Muscle layer of duodenum (tissue), 2 donors: ENCODE measurements around the gene ZNF609.

Experiments
- H3K27ac ChIP-seq: one replicate; pipeline ENCODE4 v1.7.0; 2013; ENCODE audit warnings: mild to moderate bottlenecking, low read length
- H3K27me3 ChIP-seq: one replicate; pipeline ENCODE4 v1.7.0; 2013; ENCODE audit warnings: low read depth, mild to moderate bottlenecking, control low read depth, low read length
- H3K36me3 ChIP-seq, 2 donors: one replicate each; pipeline ENCODE4 v1.7.0; 2013; ENCODE audit warnings: low read length in 2 of 2, control low read depth in 1 of 2, mild to moderate bottlenecking in 1 of 2; ENCODE audit not compliant: insufficient read depth in 2 of 2, control insufficient read depth in 1 of 2
- H3K4me1 ChIP-seq, 2 donors: one replicate each; pipeline ENCODE4 v1.7.0; 2013; ENCODE audit warnings: low read length in 2 of 2, mild to moderate bottlenecking in 2 of 2, control low read depth in 1 of 2, moderate library complexity in 1 of 2; ENCODE audit not compliant: insufficient read depth in 2 of 2, control insufficient read depth in 1 of 2
- H3K4me3 ChIP-seq, 2 donors: one replicate each; pipeline ENCODE4 v1.7.0; 2013; ENCODE audit warnings: low read length in 2 of 2, low read depth in 1 of 2, mild to moderate bottlenecking in 1 of 2
- H3K9me3 ChIP-seq, 2 donors: one replicate each; pipeline ENCODE4 v1.7.0; 2013; ENCODE audit warnings: low read length in 2 of 2, control low read depth in 1 of 2, mild to moderate bottlenecking in 1 of 2; ENCODE audit not compliant: control insufficient read depth in 1 of 2
- donor health status: healthy.

ZNF609 gene

DNA sequence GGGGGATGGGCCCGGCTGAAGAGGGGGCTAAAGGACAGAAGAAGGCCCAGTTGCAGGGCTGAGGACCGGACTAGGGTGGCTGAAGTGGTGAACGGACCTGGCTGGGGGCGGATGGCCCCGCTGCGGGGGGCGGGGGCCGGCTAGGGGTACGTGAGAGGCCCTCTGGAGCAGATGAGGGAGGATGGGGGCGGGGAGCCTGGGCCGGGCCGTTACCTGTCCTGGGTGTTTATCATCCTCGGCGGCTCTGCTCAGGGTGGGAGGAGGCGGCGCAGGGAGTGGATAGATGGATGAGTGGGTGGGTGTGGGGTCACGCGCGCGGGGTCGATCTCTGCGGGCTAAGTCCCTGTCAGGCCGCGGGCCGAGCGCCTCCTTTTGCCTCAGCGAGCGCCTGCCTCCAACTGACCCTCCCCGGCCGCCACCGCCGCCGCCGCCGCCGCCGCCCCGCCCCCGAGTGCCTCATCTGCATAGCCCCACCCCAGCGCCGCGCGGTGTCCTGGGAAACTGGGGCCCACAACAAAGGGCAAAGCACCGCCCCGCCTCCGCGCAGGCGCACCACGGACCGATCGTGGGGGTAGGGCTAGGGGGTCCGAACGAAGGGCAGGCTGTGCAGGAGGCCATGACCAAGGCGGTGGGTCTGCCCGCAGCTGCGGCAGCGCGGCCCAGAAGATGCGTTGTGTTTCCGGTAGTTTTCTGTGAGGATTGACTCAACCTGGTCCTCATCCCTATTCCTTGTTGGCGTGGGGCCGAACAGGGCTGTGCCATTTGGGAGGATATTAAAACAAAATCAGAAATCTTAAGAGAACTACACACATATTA, 242.6 kb downstream of the ZNF609 start:
- Histone ChIP-seq H3K4me3 (peak overlapping the region; percentile 81 to 84), H3K4me1 (peaks cover 36 to 52% of the 10 kb centered on the region in 2 donors)

GRCh38 chr15:64703632-64703959, 243.2 kb downstream of the ZNF609 start:
- Histone ChIP-seq H3K9me3 (no peaks in the 10 kb centered on the region), H3K27me3 (no peaks in the 10 kb centered on the region), H3K36me3 (no peaks in the 10 kb centered on the region), H3K4me3 (peak overlapping the region; percentile 81 to 82), H3K4me1 (peaks cover 36 to 47% of the 10 kb centered on the region in 2 donors), H3K27ac (peak overlapping the region; percentile 78)

More for the DNA sequence above, 242.6 kb downstream of the ZNF609 start:
- Histone ChIP-seq H3K36me3 (no peaks in the 10 kb centered on the region), H3K9me3 (no peaks in the 10 kb centered on the region), H3K27ac (peak overlapping the region; percentile 80), H3K27me3 (no peaks in the 10 kb centered on the region)

GRCh38 chr15:64705006-64705405, 244.6 kb downstream of the ZNF609 start:
- Histone ChIP-seq H3K9me3 (no peaks in the 10 kb centered on the region), H3K4me3 (no peak overlapping the region), H3K4me1 (peaks cover 23 to 33% of the 10 kb centered on the region in 2 donors), H3K27me3 (no peaks in the 10 kb centered on the region), H3K27ac (no peak overlapping the region), H3K36me3 (no peaks in the 10 kb centered on the region)

DNA sequence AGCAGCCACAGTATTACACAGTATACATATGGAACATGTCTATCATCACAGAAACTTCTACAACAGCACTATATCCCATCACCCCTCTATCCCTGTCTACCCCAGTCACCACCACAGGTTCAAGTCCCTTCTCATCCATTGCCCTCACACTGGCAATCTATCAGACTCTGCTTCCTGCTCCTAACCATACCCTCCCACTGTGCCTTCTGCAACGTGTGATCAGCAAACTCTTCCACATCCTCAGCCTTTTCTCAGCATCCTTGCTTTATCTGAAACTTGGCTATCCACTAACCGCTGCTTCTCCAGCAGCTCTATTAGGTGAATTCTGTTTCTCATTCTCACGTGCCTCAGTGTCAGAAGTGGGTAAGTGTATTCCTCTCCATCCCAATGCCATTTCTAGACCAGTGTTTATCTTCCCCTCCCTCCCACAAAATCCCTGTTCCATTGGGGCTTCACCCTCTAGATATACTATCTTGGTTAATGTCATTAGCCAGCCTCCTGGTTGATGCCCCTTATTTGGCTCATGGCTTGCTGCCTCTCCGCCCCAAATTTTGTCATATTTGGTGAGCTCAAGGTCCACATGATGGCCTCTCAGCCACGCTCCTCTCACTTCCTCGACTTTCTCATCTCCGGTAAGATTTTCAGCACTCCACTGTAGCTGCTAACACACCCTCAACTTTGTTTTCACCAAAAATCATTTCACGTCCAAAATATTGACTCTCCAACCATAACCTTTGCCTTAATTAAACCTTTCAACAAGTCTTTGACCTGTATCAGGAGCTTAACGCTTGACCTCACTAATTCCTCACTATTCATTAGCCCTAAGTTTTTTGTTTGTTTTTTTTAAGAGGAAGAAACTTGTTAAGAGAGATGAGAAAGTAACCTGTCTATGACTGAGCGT, 245.9 kb downstream of the ZNF609 start:
- H3K9me3 ChIP-seq, result no peaks in the 10 kb centered on the region
- H3K27ac ChIP-seq, result no peak overlapping the region
- H3K4me3 ChIP-seq, result no peak overlapping the region
- H3K36me3 ChIP-seq, result no peaks in the 10 kb centered on the region
- no peaks in the 10 kb centered on the region for H3K27me3 ChIP-seq
- H3K4me1 ChIP-seq, result peaks cover 13 to 21% of the 10 kb centered on the region in 2 donors

GRCh38 chr15:64710676-64711428, 250.5 kb downstream of the ZNF609 start:
- no peak overlapping the region for H3K4me3 ChIP-seq
- no peaks in the 10 kb centered on the region for H3K4me1 ChIP-seq
- H3K36me3 ChIP-seq, result peaks cover 0 to 10% of the 10 kb centered on the region in 2 donors
- no peak overlapping the region for H3K27ac ChIP-seq
- no peaks in the 10 kb centered on the region for H3K27me3 ChIP-seq
- no peaks in the 10 kb centered on the region for H3K9me3 ChIP-seq

GRCh38 chr15:64712353-64712752, 252.0 kb downstream of the ZNF609 start:
- H3K36me3 ChIP-seq, result peaks cover 0 to 19% of the 10 kb centered on the region in 2 donors

GRCh38 chr15:64713592-64713991, 253.2 kb downstream of the ZNF609 start:
- Histone ChIP-seq H3K9me3 (no peaks in the 10 kb centered on the region), H3K4me3 (no peak overlapping the region), H3K36me3 (peaks cover 0 to 19% of the 10 kb centered on the region in 2 donors), H3K27ac (no peak overlapping the region), H3K27me3 (no peaks in the 10 kb centered on the region), H3K4me1 (no peaks in the 10 kb centered on the region)

More at GRCh38 chr15:64712353-64712752, 252.0 kb downstream of the ZNF609 start:
- Histone ChIP-seq H3K4me1 (no peaks in the 10 kb centered on the region), H3K4me3 (no peak overlapping the region), H3K27me3 (no peaks in the 10 kb centered on the region), H3K27ac (no peak overlapping the region), H3K9me3 (no peaks in the 10 kb centered on the region)

DNA sequence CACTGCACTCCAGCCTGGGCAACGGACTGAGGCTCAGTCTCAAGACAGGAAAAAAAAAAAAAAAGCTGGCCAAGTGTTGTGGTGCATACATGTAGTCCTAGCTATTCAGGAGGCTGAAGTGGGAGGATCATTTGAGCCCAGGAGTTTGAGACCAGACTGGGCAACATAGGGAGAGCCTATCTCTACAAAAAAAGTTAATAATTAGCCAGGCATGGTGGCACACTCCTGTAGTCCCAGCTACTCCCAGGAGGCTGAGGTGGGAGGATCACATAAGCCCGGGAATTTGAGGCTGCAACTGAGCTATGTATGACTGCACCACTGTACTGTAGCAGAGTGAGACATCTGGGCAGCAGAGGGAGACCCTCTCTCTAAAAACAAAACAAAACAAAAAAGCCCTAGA, 256.1 kb downstream of the ZNF609 start:
- no peak overlapping the region for H3K4me3 ChIP-seq
- H3K9me3 ChIP-seq, result no peaks in the 10 kb centered on the region
- no peaks in the 10 kb centered on the region for H3K27me3 ChIP-seq
- no peak overlapping the region for H3K27ac ChIP-seq
- H3K4me1 ChIP-seq, result peaks cover 0 to 4% of the 10 kb centered on the region in 2 donors
- H3K36me3 ChIP-seq, result peaks cover 0 to 19% of the 10 kb centered on the region in 2 donors

GRCh38 chr15:64717130-64717529, 256.8 kb downstream of the ZNF609 start:
- no peaks in the 10 kb centered on the region for H3K9me3 ChIP-seq
- no peak overlapping the region for H3K27ac ChIP-seq
- no peaks in the 10 kb centered on the region for H3K27me3 ChIP-seq
- no peak overlapping the region for H3K4me3 ChIP-seq
- peaks cover 0 to 19% of the 10 kb centered on the region in 2 donors for H3K36me3 ChIP-seq
- H3K4me1 ChIP-seq, result peaks cover 0 to 4% of the 10 kb centered on the region in 2 donors

DNA sequence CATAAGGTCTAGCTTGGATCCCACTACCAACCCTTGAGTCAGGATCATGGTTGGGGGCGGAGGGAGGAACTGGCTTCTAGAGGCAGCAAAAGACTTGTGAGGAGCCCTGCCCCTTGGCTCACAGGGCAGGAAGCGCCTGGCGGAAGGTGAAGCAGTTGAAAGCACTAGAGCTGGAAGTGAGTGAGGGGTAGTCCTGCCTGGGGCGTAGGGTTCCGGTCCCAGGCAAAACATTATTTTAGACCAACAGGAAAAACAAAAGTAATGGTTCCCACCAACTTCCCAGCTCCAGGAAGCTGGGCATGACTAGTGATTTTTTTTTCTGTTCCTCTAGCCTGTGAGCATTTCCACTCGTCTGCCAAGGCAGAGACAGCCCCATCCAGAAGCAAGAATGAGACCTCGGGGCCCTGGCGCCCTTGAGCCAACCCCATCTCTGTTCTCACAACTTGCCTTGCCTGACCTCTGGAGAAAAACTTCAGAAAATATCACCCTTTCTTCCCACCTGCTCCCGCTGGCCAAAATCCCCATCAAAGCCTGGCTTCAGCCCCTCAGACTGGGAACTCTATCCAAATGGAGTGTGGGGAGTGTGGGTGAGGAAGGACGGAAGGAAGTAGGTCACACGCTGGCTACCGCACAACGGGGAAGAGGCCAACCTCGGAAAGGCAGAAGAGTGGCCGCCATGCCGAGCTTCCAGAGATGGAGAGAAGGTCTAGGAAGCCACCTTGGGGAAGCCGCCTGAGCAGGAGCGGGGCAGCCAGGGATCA, 257.5 kb downstream of the ZNF609 start:
- H3K4me1 ChIP-seq, result peaks cover 0 to 4% of the 10 kb centered on the region in 2 donors
- H3K27ac ChIP-seq, result peak overlapping the region; percentile 10
- H3K27me3 ChIP-seq, result no peaks in the 10 kb centered on the region
- no peaks in the 10 kb centered on the region for H3K9me3 ChIP-seq
- no peak overlapping the region for H3K4me3 ChIP-seq
- peaks cover 0 to 19% of the 10 kb centered on the region in 2 donors for H3K36me3 ChIP-seq
